ENCODE results near the gene KIZ. TPM values are rescaled to one million over a fixed set of nuclear protein-coding genes. Genes with fewer than 3 reads are reported as not detected.

Gene KIZ
- 12.6 TPM for polyA plus RNA-seq (2013, experiment 1 of 2)
- 10.5 TPM for polyA plus RNA-seq (2013, experiment 2 of 2)

GRCh38 chr20:21125849-21126580, at the start of gene KIZ:
Gene KIZ (plus strand): TSS chr20:21126082. CDS start chr20:21126116, 34 bp downstream.
- Histone ChIP-seq H3K9ac (ENCODE audit: low read length) (peak within 1 kb of the TSS; percentile 91), H3K23ac (ENCODE audit: low read length in 2 of 2) (peak within 1 kb of the TSS; percentile 2 to 90), H3K79me1 (replicated peaks; ENCODE audit: low read length, poor library complexity, severe bottlenecking) (peaks cover 10% of the 10 kb centered on the region), H3K9me3 (ENCODE audit: control insufficient read depth, low read length) (no peaks in the 10 kb centered on the region), H2AFZ (ENCODE audit: low read depth, low read length) (peak within 1 kb of the TSS; percentile 96), H2BK12ac (ENCODE audit: low read length in 2 of 2) (peak within 1 kb of the TSS in 1 of 2 experiments; percentile 23), H2BK15ac (ENCODE audit: low read depth, poor library complexity, severe bottlenecking) (peak within 1 kb of the TSS; percentile 69), H2BK120ac (ENCODE audit: low read depth, low read length) (peak within 1 kb of the TSS; percentile 85), H3K27ac (ENCODE audit: low read length, poor library complexity, severe bottlenecking) (no peak within 1 kb of the TSS), H3K4me1 (ENCODE audit: control insufficient read depth, insufficient read depth, low read depth, low read length) (no peaks in the 10 kb centered on the region), H3K4me3 (ENCODE audit: insufficient read depth in 1 of 2, low read depth in 1 of 2, low read length in 2 of 2) (peak within 1 kb of the TSS; percentile 92 to 93), H3K18ac (ENCODE audit: low read depth in 1 of 2, low read length in 2 of 2) (peak within 1 kb of the TSS; percentile 77 to 83), H3K14ac (ENCODE audit: low read length in 2 of 2) (peak within 1 kb of the TSS in 1 of 2 experiments; percentile 57), H2AK5ac (ENCODE audit: low read length, severe bottlenecking) (no peak within 1 kb of the TSS), H3K4ac (ENCODE audit: low read depth in 1 of 2, low read length in 2 of 2) (peak within 1 kb of the TSS in 1 of 2 experiments; percentile 3), H3K36me3 (ENCODE audit: control insufficient read depth in 1 of 2, insufficient read depth in 2 of 2, low read depth in 1 of 2, low read length in 2 of 2) (peaks cover 0 to 2% of the 10 kb centered on the region in 2 experiments), H2BK5ac (ENCODE audit: low read depth, low read length, poor library complexity, severe bottlenecking) (no peak within 1 kb of the TSS), H4K91ac (ENCODE audit: low read length) (peak within 1 kb of the TSS; percentile 50), H3K4me2 (ENCODE audit: low read length, poor library complexity, severe bottlenecking) (peak within 1 kb of the TSS; percentile 90), H3K27me3 (ENCODE audit: control insufficient read depth in 1 of 2, insufficient read depth in 1 of 2, low read length in 2 of 2) (no peaks in the 10 kb centered on the region), H4K8ac (ENCODE audit: low read length) (peak within 1 kb of the TSS; percentile 82)
- peak; percentile 93 for DNase-seq
- under 1% methylated on average over 49 of the region's 66 CpGs for WGBS

GRCh38 chr20:21077809-21078345, 48.0 kb upstream of the KIZ start:
- Histone ChIP-seq H2AK5ac (ENCODE audit: low read length, severe bottlenecking) (no peak overlapping the region), H3K23ac (ENCODE audit: low read length in 2 of 2) (no peak overlapping the region), H3K4me1 (ENCODE audit: control insufficient read depth, insufficient read depth, low read depth, low read length) (no peaks in the 10 kb centered on the region), H3K18ac (ENCODE audit: low read depth in 1 of 2, low read length in 2 of 2) (no peak overlapping the region), H2BK15ac (ENCODE audit: low read depth, poor library complexity, severe bottlenecking) (no peak overlapping the region), H3K27me3 (ENCODE audit: control insufficient read depth in 1 of 2, insufficient read depth in 1 of 2, low read length in 2 of 2) (peaks cover 0 to 14% of the 10 kb centered on the region in 2 experiments), H3K27ac (ENCODE audit: low read length, poor library complexity, severe bottlenecking) (no peak overlapping the region), H3K36me3 (ENCODE audit: control insufficient read depth in 1 of 2, insufficient read depth in 2 of 2, low read depth in 1 of 2, low read length in 2 of 2) (no peaks in the 10 kb centered on the region), H4K91ac (ENCODE audit: low read length) (no peak overlapping the region), H3K79me1 (replicated peaks; ENCODE audit: low read length, poor library complexity, severe bottlenecking) (no peaks in the 10 kb centered on the region), H3K14ac (ENCODE audit: low read length in 2 of 2) (no peak overlapping the region), H2AFZ (ENCODE audit: low read depth, low read length) (no peak overlapping the region), H2BK12ac (ENCODE audit: low read length in 2 of 2) (no peak overlapping the region), H3K9ac (ENCODE audit: low read length) (no peak overlapping the region), H3K4me2 (ENCODE audit: low read length, poor library complexity, severe bottlenecking) (no peak overlapping the region), H2BK5ac (ENCODE audit: low read depth, low read length, poor library complexity, severe bottlenecking) (no peak overlapping the region), H3K9me3 (ENCODE audit: control insufficient read depth, low read length) (no peaks in the 10 kb centered on the region), H2BK120ac (ENCODE audit: low read depth, low read length) (no peak overlapping the region), H4K8ac (ENCODE audit: low read length) (no peak overlapping the region), H3K4me3 (ENCODE audit: insufficient read depth in 1 of 2, low read depth in 1 of 2, low read length in 2 of 2) (no peak overlapping the region), H3K4ac (ENCODE audit: low read depth in 1 of 2, low read length in 2 of 2) (no peak overlapping the region)
- WGBS: 54% methylated on average over 4 of the region's 4 CpGs
- no peak for DNase-seq

GRCh38 chr20:21082584-21082983, 43.3 kb upstream of the KIZ start:
- Histone ChIP-seq H3K79me1 (replicated peaks; ENCODE audit: low read length, poor library complexity, severe bottlenecking) (no peaks in the 10 kb centered on the region), H4K91ac (ENCODE audit: low read length) (no peak overlapping the region), H3K23ac (ENCODE audit: low read length in 2 of 2) (no peak overlapping the region), H3K4ac (ENCODE audit: low read depth in 1 of 2, low read length in 2 of 2) (no peak overlapping the region), H3K14ac (ENCODE audit: low read length in 2 of 2) (no peak overlapping the region), H4K8ac (ENCODE audit: low read length) (no peak overlapping the region), H3K27me3 (ENCODE audit: control insufficient read depth in 1 of 2, insufficient read depth in 1 of 2, low read length in 2 of 2) (peaks cover 0 to 20% of the 10 kb centered on the region in 2 experiments), H2AFZ (ENCODE audit: low read depth, low read length) (no peak overlapping the region), H2BK120ac (ENCODE audit: low read depth, low read length) (no peak overlapping the region), H3K9ac (ENCODE audit: low read length) (no peak overlapping the region), H3K27ac (ENCODE audit: low read length, poor library complexity, severe bottlenecking) (no peak overlapping the region), H2BK15ac (ENCODE audit: low read depth, poor library complexity, severe bottlenecking) (no peak overlapping the region), H2AK5ac (ENCODE audit: low read length, severe bottlenecking) (no peak overlapping the region), H2BK5ac (ENCODE audit: low read depth, low read length, poor library complexity, severe bottlenecking) (no peak overlapping the region), H3K4me2 (ENCODE audit: low read length, poor library complexity, severe bottlenecking) (no peak overlapping the region), H3K4me1 (ENCODE audit: control insufficient read depth, insufficient read depth, low read depth, low read length) (no peaks in the 10 kb centered on the region), H3K18ac (ENCODE audit: low read depth in 1 of 2, low read length in 2 of 2) (no peak overlapping the region), H3K9me3 (ENCODE audit: control insufficient read depth, low read length) (no peaks in the 10 kb centered on the region), H3K4me3 (ENCODE audit: insufficient read depth in 1 of 2, low read depth in 1 of 2, low read length in 2 of 2) (no peak overlapping the region), H2BK12ac (ENCODE audit: low read length in 2 of 2) (no peak overlapping the region), H3K36me3 (ENCODE audit: control insufficient read depth in 1 of 2, insufficient read depth in 2 of 2, low read depth in 1 of 2, low read length in 2 of 2) (no peaks in the 10 kb centered on the region)
- 61% methylated on average over 2 of the region's 2 CpGs for WGBS
- no peak for DNase-seq

- no peaks in the 10 kb centered on the region for H3K9me3 ChIP-seq (ENCODE audit: control insufficient read depth, low read length)
- WGBS: 33% methylated on average over 2 of the region's 2 CpGs
Measured at GRCh38 chr20:21083825-21084325, 42.0 kb upstream of the KIZ start.

More at GRCh38 chr20:21083825-21084325, 42.0 kb upstream of the KIZ start:
- no peaks in the 10 kb centered on the region for H3K79me1 ChIP-seq (replicated peaks; ENCODE audit: low read length, poor library complexity, severe bottlenecking)
- H3K4me3 ChIP-seq (ENCODE audit: insufficient read depth in 1 of 2, low read depth in 1 of 2, low read length in 2 of 2): no peak overlapping the region
- no peak overlapping the region for H4K91ac ChIP-seq (ENCODE audit: low read length)
- no peak for DNase-seq
- H3K27ac ChIP-seq (ENCODE audit: low read length, poor library complexity, severe bottlenecking): no peak overlapping the region
- peaks cover 0 to 20% of the 10 kb centered on the region in 2 experiments for H3K27me3 ChIP-seq (ENCODE audit: control insufficient read depth in 1 of 2, insufficient read depth in 1 of 2, low read length in 2 of 2)
- H2AK5ac ChIP-seq (ENCODE audit: low read length, severe bottlenecking): no peak overlapping the region
- no peak overlapping the region for H3K9ac ChIP-seq (ENCODE audit: low read length)
- H3K36me3 ChIP-seq (ENCODE audit: control insufficient read depth in 1 of 2, insufficient read depth in 2 of 2, low read depth in 1 of 2, low read length in 2 of 2): no peaks in the 10 kb centered on the region
- no peak overlapping the region for H2BK15ac ChIP-seq (ENCODE audit: low read depth, poor library complexity, severe bottlenecking)
- no peaks in the 10 kb centered on the region for H3K4me1 ChIP-seq (ENCODE audit: control insufficient read depth, insufficient read depth, low read depth, low read length)
- H4K8ac ChIP-seq (ENCODE audit: low read length): no peak overlapping the region
- no peak overlapping the region for H2BK5ac ChIP-seq (ENCODE audit: low read depth, low read length, poor library complexity, severe bottlenecking)
- H2BK120ac ChIP-seq (ENCODE audit: low read depth, low read length): no peak overlapping the region
- no peak overlapping the region for H2BK12ac ChIP-seq (ENCODE audit: low read length in 2 of 2)
- no peak overlapping the region for H2AFZ ChIP-seq (ENCODE audit: low read depth, low read length)
- no peak overlapping the region for H3K4ac ChIP-seq (ENCODE audit: low read depth in 1 of 2, low read length in 2 of 2)
- no peak overlapping the region for H3K18ac ChIP-seq (ENCODE audit: low read depth in 1 of 2, low read length in 2 of 2)
- H3K4me2 ChIP-seq (ENCODE audit: low read length, poor library complexity, severe bottlenecking): no peak overlapping the region
- H3K14ac ChIP-seq (ENCODE audit: low read length in 2 of 2): no peak overlapping the region
- no peak overlapping the region for H3K23ac ChIP-seq (ENCODE audit: low read length in 2 of 2)

Measured in mesenchymal stem cell (in vitro differentiated cells and primary cell).